Choroid plexus epithelial cell (primary cell): ENCODE data around the gene SAMD4A.

Source experiments
- DNase-seq: peaks from one replicate; pipeline ENCODE4 v3.0.0-alpha.2; 2010; ENCODE audit warnings: low read depth
- H3K4me3 ChIP-seq: 2 replicates; pipeline ENCODE4 v1.5.1; 2011; ENCODE audit warnings: low read depth, mild to moderate bottlenecking, control low read depth, low read length, moderate library complexity
- CTCF ChIP-seq: conservative IDR thresholded peaks from 2 replicates; pipeline ENCODE4 v1.5.1; 2011; ENCODE audit warnings: low read depth, mild to moderate bottlenecking, control low read depth, inconsistent platforms, low read length, moderate library complexity

The SAMD4A gene

GRCh38 chr14:54570631-54571415 is 3.9 kb downstream of the SAMD4A start:
- DNase-seq, result peak; percentile 87

GRCh38 chr14:54572316-54572715 is 5.4 kb downstream of the SAMD4A start:
- peak; percentile 66 for TF ChIP-seq CTCF
- DNase-seq, result peak; percentile 63

More at GRCh38 chr14:54570631-54571415, 3.9 kb downstream of the SAMD4A start:
- H3K4me3 ChIP-seq, result no peak overlapping the region
- no peak for TF ChIP-seq CTCF

GRCh38 chr14:54574528-54574927 is 7.6 kb downstream of the SAMD4A start:
- no peak for TF ChIP-seq CTCF
- DNase-seq, result no peak
- H3K4me3 ChIP-seq, result no peak overlapping the region

More at GRCh38 chr14:54572316-54572715, 5.4 kb downstream of the SAMD4A start:
- H3K4me3 ChIP-seq, result no peak overlapping the region

GRCh38 chr14:54577494-54577893 is 10.6 kb downstream of the SAMD4A start:
- H3K4me3 ChIP-seq, result no peak overlapping the region
- DNase-seq, result no peak
- no peak for TF ChIP-seq CTCF

- no peak for TF ChIP-seq CTCF
- no peak overlapping the region for H3K4me3 ChIP-seq
- DNase-seq, result peak; percentile 76
Measured at GRCh38 chr14:54577977-54578376, 11.0 kb downstream of the SAMD4A start.

- no peak for TF ChIP-seq CTCF
- peak; percentile 78 for DNase-seq
Measured at GRCh38 chr14:54579621-54580020, 12.7 kb downstream of the SAMD4A start.

GRCh38 chr14:54580933-54581332 is 14.0 kb downstream of the SAMD4A start:
- DNase-seq, result no peak
- H3K4me3 ChIP-seq, result no peak overlapping the region
- no peak for TF ChIP-seq CTCF

More at GRCh38 chr14:54579621-54580020, 12.7 kb downstream of the SAMD4A start:
- H3K4me3 ChIP-seq, result no peak overlapping the region
